ENCODE data around the gene SSPN.

Gene SSPN

GRCh38 chr12:26195250-26195640, at the start of gene SSPN:
TSS of gene SSPN (plus strand) at chr12:26195573. CDS start at chr12:26195673, 100 bp downstream.
- no peak for DNase-seq (ENCODE audit: low read depth in 2 of 2)

GRCh38 chr12:26148291-26148690, 47.1 kb upstream of the SSPN start:
- no peak for DNase-seq (ENCODE audit: low read depth in 2 of 2)

GRCh38 chr12:26149968-26150500, 45.3 kb upstream of the SSPN start:
- no peak for DNase-seq (ENCODE audit: low read depth in 2 of 2)

- no peak for DNase-seq (ENCODE audit: low read depth in 2 of 2)
Measured at GRCh38 chr12:26150736-26151450, 44.5 kb upstream of the SSPN start.

GRCh38 chr12:26152507-26153102, 42.8 kb upstream of the SSPN start:
- no peak for DNase-seq (ENCODE audit: low read depth in 2 of 2)

GRCh38 chr12:26153421-26154154, 41.8 kb upstream of the SSPN start:
- DNase-seq (ENCODE audit: low read depth in 2 of 2): no peak

GRCh38 chr12:26156201-26156871, 39.0 kb upstream of the SSPN start:
- no peak for DNase-seq (ENCODE audit: low read depth in 2 of 2)

GRCh38 chr12:26157001-26157400, 38.4 kb upstream of the SSPN start:
- DNase-seq (ENCODE audit: low read depth in 2 of 2): no peak

GRCh38 chr12:26158078-26158764, 37.2 kb upstream of the SSPN start:
- DNase-seq (ENCODE audit: low read depth in 2 of 2): no peak

- no peak for DNase-seq (ENCODE audit: low read depth in 2 of 2)
Measured at GRCh38 chr12:26162174-26162573, 33.2 kb upstream of the SSPN start.

- no peak for DNase-seq (ENCODE audit: low read depth in 2 of 2)
Measured at GRCh38 chr12:26162905-26163304, 32.5 kb upstream of the SSPN start.

GRCh38 chr12:26164118-26164517, 31.3 kb upstream of the SSPN start:
- DNase-seq (ENCODE audit: low read depth in 2 of 2): no peak

- DNase-seq (ENCODE audit: low read depth in 2 of 2): no peak
Measured at GRCh38 chr12:26172013-26172412, 23.4 kb upstream of the SSPN start.

GRCh38 chr12:26172539-26172938, 22.8 kb upstream of the SSPN start:
- no peak for DNase-seq (ENCODE audit: low read depth in 2 of 2)

- no peak for DNase-seq (ENCODE audit: low read depth in 2 of 2)
Measured at GRCh38 chr12:26172946-26173552, 22.3 kb upstream of the SSPN start.

GRCh38 chr12:26176725-26177124, 18.6 kb upstream of the SSPN start:
- DNase-seq (ENCODE audit: low read depth in 2 of 2): no peak

GRCh38 chr12:26177283-26177682, 18.1 kb upstream of the SSPN start:
- no peak for DNase-seq (ENCODE audit: low read depth in 2 of 2)

GRCh38 chr12:26179826-26180225, 15.5 kb upstream of the SSPN start:
- DNase-seq (ENCODE audit: low read depth in 2 of 2): no peak

- no peak for DNase-seq (ENCODE audit: low read depth in 2 of 2)
Measured at GRCh38 chr12:26182377-26182776, 13.0 kb upstream of the SSPN start.

- DNase-seq (ENCODE audit: low read depth in 2 of 2): no peak
Measured at GRCh38 chr12:26185532-26186320, 9.6 kb upstream of the SSPN start.
